AG09309 (cell line): Measurements from ENCODE around the gene TCEAL8.
"Not testable (repeated sequence)": the region's sequence is repeated elsewhere in the genome, so short reads cannot be mapped to it uniquely, and the experiment has no call there.

Source experiments
- DNase-seq: peaks from one replicate; pipeline ENCODE4 v3.0.0-alpha.2; 2010; ENCODE audit warnings: low read depth
- H3K4me3 ChIP-seq: 2 replicates; pipeline ENCODE4 v1.5.1; 2011; ENCODE audit warnings: mild to moderate bottlenecking, low read depth, low read length, moderate library complexity; ENCODE audit not compliant: control insufficient read depth
- TF ChIP-seq, protein P1 (sequence below): IDR thresholded peaks from 2 replicates; pipeline ENCODE4 v1.5.1; 2011; ENCODE audit warnings: mild to moderate bottlenecking, low read depth, low read length, inconsistent platforms; ENCODE audit not compliant: insufficient read depth, control insufficient read depth; ENCODE audit errors: missing control alignments

TCEAL8 gene

DNA sequence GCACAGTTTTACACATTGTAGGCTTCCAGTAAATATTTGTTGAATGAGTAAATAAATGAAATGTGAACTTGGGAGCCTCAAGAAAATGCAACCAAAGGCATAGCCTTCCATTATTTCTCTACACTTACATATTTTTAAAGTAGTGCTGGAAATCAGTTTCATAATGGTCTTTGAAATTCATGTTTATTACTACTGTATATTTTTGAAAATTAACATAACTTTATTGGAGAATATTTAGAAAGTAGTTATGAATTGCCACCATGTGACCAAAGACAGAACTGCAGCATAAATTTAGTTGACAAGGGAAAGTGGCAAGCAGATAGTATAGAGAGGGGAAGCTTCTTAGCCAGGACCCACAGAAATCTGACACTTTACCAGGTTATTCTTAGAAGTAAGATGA, 6.4 kb downstream of the TCEAL8 start:
- no peak overlapping the region for H3K4me3 ChIP-seq
- DNase-seq = no peak
- TF ChIP-seq, protein P1, sequence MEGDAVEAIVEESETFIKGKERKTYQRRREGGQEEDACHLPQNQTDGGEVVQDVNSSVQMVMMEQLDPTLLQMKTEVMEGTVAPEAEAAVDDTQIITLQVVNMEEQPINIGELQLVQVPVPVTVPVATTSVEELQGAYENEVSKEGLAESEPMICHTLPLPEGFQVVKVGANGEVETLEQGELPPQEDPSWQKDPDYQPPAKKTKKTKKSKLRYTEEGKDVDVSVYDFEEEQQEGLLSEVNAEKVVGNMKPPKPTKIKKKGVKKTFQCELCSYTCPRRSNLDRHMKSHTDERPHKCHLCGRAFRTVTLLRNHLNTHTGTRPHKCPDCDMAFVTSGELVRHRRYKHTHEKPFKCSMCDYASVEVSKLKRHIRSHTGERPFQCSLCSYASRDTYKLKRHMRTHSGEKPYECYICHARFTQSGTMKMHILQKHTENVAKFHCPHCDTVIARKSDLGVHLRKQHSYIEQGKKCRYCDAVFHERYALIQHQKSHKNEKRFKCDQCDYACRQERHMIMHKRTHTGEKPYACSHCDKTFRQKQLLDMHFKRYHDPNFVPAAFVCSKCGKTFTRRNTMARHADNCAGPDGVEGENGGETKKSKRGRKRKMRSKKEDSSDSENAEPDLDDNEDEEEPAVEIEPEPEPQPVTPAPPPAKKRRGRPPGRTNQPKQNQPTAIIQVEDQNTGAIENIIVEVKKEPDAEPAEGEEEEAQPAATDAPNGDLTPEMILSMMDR = peak; percentile 33

DNA sequence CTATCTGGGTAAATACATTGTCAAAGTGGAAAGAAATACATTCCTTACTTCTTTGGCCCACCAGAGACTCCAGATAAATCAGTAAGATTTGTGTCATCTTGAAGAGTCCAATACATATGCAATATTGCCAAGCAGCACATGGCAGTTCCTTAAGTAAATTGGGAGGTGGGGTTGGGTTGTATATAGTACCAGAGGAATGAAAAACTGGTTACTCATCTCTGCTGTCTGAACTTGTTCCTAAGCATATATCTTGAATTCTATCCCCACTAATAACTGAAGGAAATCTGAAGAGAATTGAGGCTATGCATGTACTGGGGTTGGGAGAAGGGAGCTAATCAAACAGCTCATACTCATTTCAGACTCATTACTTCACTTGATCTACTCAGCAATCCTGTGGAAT, 14.8 kb downstream of the TCEAL8 start:
- H3K4me3 ChIP-seq = no peak overlapping the region
- TF ChIP-seq, protein P1 = no peak
- no peak for DNase-seq

DNA sequence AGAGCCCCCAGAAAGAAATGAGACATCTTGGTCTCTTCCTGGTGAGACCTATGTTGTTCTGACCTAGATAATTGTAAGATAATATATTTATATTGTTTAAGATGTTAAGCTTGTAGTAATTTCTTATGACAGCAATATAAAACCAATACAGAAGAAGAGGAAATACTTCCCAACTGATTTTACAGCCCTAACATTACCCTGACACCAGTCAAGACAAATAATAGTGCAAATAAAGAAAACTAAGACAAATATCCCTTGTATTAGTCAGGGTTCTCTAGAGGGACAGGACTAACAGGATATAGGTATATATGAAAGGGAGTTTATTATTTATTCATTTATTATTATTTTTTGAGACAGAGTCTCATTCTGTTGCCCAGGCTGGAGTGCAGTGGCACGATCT, 18.7 kb downstream of the TCEAL8 start:
- no peak for DNase-seq
- TF ChIP-seq, protein P1 = no peak
- H3K4me3 ChIP-seq = no peak overlapping the region

DNA sequence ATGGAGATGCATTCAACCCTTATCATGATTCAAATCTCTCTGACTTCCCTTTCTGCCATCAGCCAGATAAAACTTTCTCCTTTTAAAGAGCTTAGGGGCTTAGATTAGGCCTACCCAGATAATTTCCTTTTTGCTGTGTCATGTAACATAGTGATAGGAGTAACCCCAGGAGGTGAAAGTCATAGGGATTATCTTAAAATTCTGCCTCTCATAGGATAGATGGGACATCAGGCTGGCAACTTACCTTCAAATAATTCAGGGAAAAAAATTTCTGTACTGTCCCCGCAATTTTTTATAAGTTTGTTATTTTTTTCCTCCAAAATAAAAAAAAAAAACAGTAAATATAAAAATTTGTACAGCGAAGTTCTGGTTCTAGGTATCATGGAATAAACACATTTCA, 19.3 kb downstream of the TCEAL8 start:
- DNase-seq, H3K4me3 ChIP-seq: not testable (repeated sequence)

DNA sequence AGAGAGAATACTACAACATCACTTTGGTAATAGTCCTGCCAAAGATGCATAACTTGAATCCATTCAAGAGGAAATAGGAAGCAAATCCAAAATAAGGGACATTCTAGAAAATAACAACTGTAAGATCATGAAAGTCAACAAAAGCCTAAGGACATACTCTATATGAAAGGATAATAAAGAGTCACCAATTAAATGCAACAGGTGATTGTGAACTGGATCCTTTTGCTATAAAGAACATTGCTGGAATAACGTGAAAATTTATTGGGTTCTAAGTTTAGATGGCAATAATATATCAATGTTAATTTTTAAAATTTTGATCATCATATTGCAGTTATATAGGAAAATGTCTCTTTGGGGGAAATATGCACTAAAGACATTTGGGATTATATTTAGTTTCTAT, 20.1 kb downstream of the TCEAL8 start:
- TF ChIP-seq, protein P1 = no peak
- no peak for DNase-seq
- H3K4me3 ChIP-seq = no peak overlapping the region

DNA sequence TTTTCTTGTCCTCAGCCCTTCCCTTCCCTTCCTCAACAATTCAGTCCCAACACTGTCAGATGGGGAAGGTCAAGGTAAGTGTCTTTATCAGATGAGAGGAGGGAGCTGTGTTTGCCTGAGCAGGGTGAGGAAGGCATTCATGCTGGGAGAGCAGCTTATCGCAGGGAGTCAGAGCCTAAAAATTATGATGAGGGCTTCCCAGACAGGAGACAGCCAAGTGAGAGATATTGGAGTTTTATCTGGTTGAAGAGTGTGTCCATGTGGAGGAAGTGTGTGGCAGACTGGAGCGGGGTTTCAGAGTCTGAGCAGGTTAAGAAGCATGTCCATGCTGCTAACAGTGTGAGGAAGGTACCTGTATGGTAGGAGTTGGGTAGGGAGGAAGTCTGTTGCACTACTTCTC, 21.7 kb downstream of the TCEAL8 start:
- no peak overlapping the region for H3K4me3 ChIP-seq
- DNase-seq = no peak
- TF ChIP-seq, protein P1 = no peak

DNA sequence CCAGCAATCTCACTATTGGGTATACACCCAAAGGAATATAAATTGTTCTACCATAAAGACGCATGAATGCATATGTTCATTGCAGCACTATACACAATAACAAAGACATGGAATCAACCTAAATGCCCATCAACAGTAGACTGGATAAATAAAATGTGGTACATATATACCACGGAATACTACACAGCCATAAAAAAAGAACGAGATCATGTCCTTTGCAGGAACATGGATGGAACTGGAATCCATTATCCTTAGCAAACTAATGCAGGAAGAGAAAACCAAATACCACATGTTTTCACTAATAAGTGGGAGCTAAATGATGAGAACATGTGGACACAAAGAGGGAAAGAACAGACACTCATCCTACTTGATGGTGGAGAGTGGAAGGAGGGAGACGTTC, 29.0 kb downstream of the TCEAL8 start:
- H3K4me3 ChIP-seq, DNase-seq: not testable (repeated sequence)

DNA sequence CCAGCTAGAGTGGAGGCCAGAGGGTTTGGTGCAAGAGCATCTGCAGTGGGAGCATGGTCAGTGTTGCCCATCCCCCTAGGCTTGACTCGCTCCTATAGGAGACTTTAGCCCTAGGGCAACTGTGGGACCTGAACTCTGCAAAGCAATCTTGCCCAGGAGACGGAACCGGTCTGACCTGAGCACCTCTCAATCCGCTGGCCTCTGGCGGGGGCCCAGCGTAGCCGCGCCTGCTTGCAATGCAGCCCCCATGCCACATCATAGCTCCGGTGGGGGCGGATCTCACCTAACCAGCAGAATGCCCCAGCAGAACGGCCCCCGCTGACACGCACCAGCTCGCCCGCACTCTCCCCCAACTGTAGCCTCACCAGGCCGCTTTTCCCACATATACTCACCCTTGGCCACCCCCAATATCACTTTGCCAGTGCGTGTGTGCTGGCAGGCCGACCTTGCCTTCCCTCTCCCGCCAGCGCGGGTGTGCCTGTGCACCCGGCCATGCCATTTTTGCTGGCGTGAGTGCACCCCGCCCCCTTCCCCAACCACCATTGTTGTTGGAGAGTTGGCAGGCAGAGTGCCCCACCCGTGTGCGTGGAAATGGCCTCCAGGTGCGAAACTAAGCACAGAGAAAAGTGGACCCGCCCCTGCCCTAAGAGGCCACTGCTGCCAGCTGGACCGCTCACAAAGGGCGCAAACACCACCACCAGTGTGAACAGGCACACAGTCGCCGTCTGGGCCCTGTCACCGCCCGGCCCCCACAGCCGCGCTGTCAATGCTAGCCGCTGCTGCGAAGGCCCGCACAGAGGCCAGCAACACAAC, 34.2 kb downstream of the TCEAL8 start:
- H3K4me3 ChIP-seq = no peak overlapping the region
- TF ChIP-seq, protein P1 = no peak
- no peak for DNase-seq
